Heart left ventricle (tissue), 13 donors: Measurements from ENCODE around the gene ABCC8.

Experiments used
- CTCF ChIP-seq, 12 donors: fragments of 200-600 bp; sonication (generic) in 4 of 12; IDR thresholded peaks; one replicate each; pipeline versions ENCODE4 v1.5.0 to v1.8.0; 2018 to 2022; ENCODE audit warnings: antibody characterized with exemption in 12 of 12, mild to moderate bottlenecking in 5 of 12
- POLR2A ChIP-seq, 2 donors: fragments of 450-650 bp; IDR thresholded peaks; one replicate each; pipeline ENCODE4 v1.6.1; 2017; ENCODE audit warnings: antibody characterized with exemption in 2 of 2, mild to moderate bottlenecking in 2 of 2, moderate library complexity in 2 of 2
- donor health status: ischemic (EF 13 %, LVEDD 7.1; RV severe dilation, severe dysfunction).
- donor health status: DM: no; HTN: yes; CAD: no.
- donor health status: DM: no; HTN: no; CAD: no.
- donor health status: ischemic (EF 25% LVEDD 6.9; RV normal size, moderate dysfunction).
- donor health status: ischemic (EF 25% LVEDD 5.7; RV mildly dilated, moderate dysfunction).
- donor health status: ischemic (EF 35%, LVEDD 5.7; RV mildly dilated, moderate dysfunction).
- donor health status: nonischemic (EF 11% LVEDD 7.7; RV severe dilation, severe dysfunction).
- donor health status: DM: yes; HTN: yes; CAD: no.
- donor health status: PGD.
- donor health status: ischemic (EF 29% LVEDD 5.4; RV normal size, mild dysfunction).
- donor health status: nonischemic (EF 23%, LVEDD 6.1; RV moderate dilation, normal function).

GRCh38 chr11:17476317-17477083 lies at the start of gene ABCC8:
- TF ChIP-seq CTCF (IDR thresholded peaks at IDR 0.05) (no peak), POLR2A (IDR thresholded peaks at IDR 0.05) (no peak)
